Fibroblast of lung (primary cell): ENCODE results near the gene CPNE4. TPM values are rescaled to one million over a fixed set of nuclear protein-coding genes. Genes with fewer than 3 reads are reported as not detected.

ENCODE experiments used
- DNase-seq, 2 donors: peaks; one replicate each; pipeline versions ENCODE4 v3.0.0 to v3.0.0-alpha.2; 2010; ENCODE audit warnings: low read depth in 2 of 2
- H2AFZ ChIP-seq: 2 replicates; pipeline ENCODE4 v1.5.1; 2012; ENCODE audit warnings: low read length, control low read depth, inconsistent platforms
- H3K27ac ChIP-seq: 2 replicates; pipeline ENCODE4 v1.5.1; 2011; ENCODE audit warnings: low read length, control low read depth; ENCODE audit not compliant: insufficient read depth
- H3K27me3 ChIP-seq: 2 replicates; pipeline ENCODE4 v1.5.1; 2011; ENCODE audit warnings: mild to moderate bottlenecking, low read length; ENCODE audit not compliant: control insufficient read depth, insufficient read depth
- H3K36me3 ChIP-seq: 2 replicates; pipeline ENCODE4 v1.5.1; 2011; ENCODE audit warnings: low read length; ENCODE audit not compliant: control insufficient read depth, insufficient read depth
- H3K4me1 ChIP-seq: 2 replicates; pipeline ENCODE4 v1.5.1; 2011; ENCODE audit warnings: low read length; ENCODE audit not compliant: control insufficient read depth, insufficient read depth; ENCODE audit errors: extremely low read depth
- H3K4me2 ChIP-seq: 2 replicates; pipeline ENCODE4 v1.5.1; 2011; ENCODE audit warnings: low read length, control low read depth; ENCODE audit not compliant: insufficient read depth; ENCODE audit errors: extremely low read depth
- H3K4me3 ChIP-seq, 4 experiments: fragments of 200-600 bp in 1 of 4; sonication (generic) in 1 of 4; replicated peaks in 1 of 4; 2 replicates each; pipeline ENCODE4 v1.5.1; 2011 to 2016; ENCODE audit warnings: low read length in 4 of 4, low read depth in 3 of 4, mild to moderate bottlenecking in 3 of 4, control low read depth in 2 of 4, inconsistent platforms in 1 of 4, mixed read lengths in 1 of 4; ENCODE audit not compliant: insufficient read depth in 1 of 4; ENCODE audit errors: control extremely low read depth in 1 of 4
- H3K79me2 ChIP-seq: 2 replicates; pipeline ENCODE4 v1.5.1; 2012; ENCODE audit warnings: mild to moderate bottlenecking, low read length, inconsistent platforms; ENCODE audit not compliant: control insufficient read depth, insufficient read depth
- H3K9ac ChIP-seq: 2 replicates; pipeline ENCODE4 v1.5.1; 2011; ENCODE audit warnings: mild to moderate bottlenecking, low read length, control low read depth; ENCODE audit not compliant: insufficient read depth
- H3K9me3 ChIP-seq: 2 replicates; pipeline ENCODE4 v1.5.1; 2012; ENCODE audit warnings: low read depth, low read length; ENCODE audit not compliant: control insufficient read depth, insufficient read depth
- H4K20me1 ChIP-seq: 2 replicates; pipeline ENCODE4 v1.5.1; 2011; ENCODE audit warnings: low read length; ENCODE audit not compliant: control insufficient read depth, insufficient read depth; ENCODE audit errors: extremely low read depth
- CTCF ChIP-seq, 2 donors: IDR thresholded peaks in 1 of 2; conservative IDR thresholded peaks in 1 of 2; 1 replicate in 1 of 2; 2 replicates in 1 of 2; pipeline ENCODE4 v1.5.1; 2011 to 2012; ENCODE audit warnings: low read length in 2 of 2, control low read depth in 1 of 2, inconsistent platforms in 1 of 2, low read depth in 1 of 2, mild to moderate bottlenecking in 1 of 2
- EZH2 ChIP-seq: IDR thresholded peaks from 2 replicates; pipeline ENCODE4 v1.5.1; 2012; ENCODE audit warnings: low read length, control low read depth, mild to moderate bottlenecking; ENCODE audit errors: missing control alignments
- polyA plus RNA-seq, 2 donors: library from polyadenylated mRNA; depleted of rRNA in 1 of 2; stranded (reverse) in 1 of 2; unstranded in 1 of 2; fragments of >200 nt; gene quantifications; 2 replicates each; pipeline ENCODE4 v1.2.1, GENCODE V29; 2011 to 2012; ENCODE audit warnings: missing spikeins in 1 of 2
- total RNA-seq: library from RNA; depleted of rRNA; stranded (reverse); fragments of >200 nt; gene quantifications from 2 replicates; pipeline ENCODE4 v1.2.1, GENCODE V29; 2014

Gene CPNE4
- total and polyA plus RNA-seq, 2 donors (not counting 1 experiment from before 2014, with no cell fraction given), result 0.17 TPM; not detected in 1

GRCh38 chr3:131835906-131836305, 198.9 kb downstream of the CPNE4 start:
- Histone ChIP-seq H3K27ac (no peak overlapping the region), H3K4me3 (no peak overlapping the region), H3K79me2 (no peaks in the 10 kb centered on the region), H2AFZ (no peak overlapping the region), H3K36me3 (no peaks in the 10 kb centered on the region), H3K4me2 (no peak overlapping the region), H3K9me3 (no peaks in the 10 kb centered on the region), H3K9ac (no peak overlapping the region), H3K4me1 (no peaks in the 10 kb centered on the region), H3K27me3 (no peaks in the 10 kb centered on the region), H4K20me1 (no peaks in the 10 kb centered on the region)
- TF ChIP-seq CTCF (conservative IDR thresholded peaks at IDR 0.05 in 1 of 2, IDR thresholded peaks at IDR 0.05 in 1 of 2; ENCODE audit: low read depth in 1 of 2, low read length in 2 of 2) (no peak), EZH2 (no peak)
- no peak for DNase-seq

GRCh38 chr3:131831608-131832007, 203.2 kb downstream of the CPNE4 start:
- Histone ChIP-seq H2AFZ (no peak overlapping the region), H3K27me3 (no peaks in the 10 kb centered on the region), H3K79me2 (no peaks in the 10 kb centered on the region), H3K36me3 (no peaks in the 10 kb centered on the region), H3K4me3 (no peak overlapping the region), H3K9ac (no peak overlapping the region), H3K4me1 (no peaks in the 10 kb centered on the region), H3K9me3 (no peaks in the 10 kb centered on the region), H3K27ac (no peak overlapping the region), H3K4me2 (no peak overlapping the region), H4K20me1 (no peaks in the 10 kb centered on the region)
- no peak for TF ChIP-seq CTCF (conservative IDR thresholded peaks at IDR 0.05 in 1 of 2, IDR thresholded peaks at IDR 0.05 in 1 of 2; ENCODE audit: low read depth in 1 of 2, low read length in 2 of 2)
- no peak for TF ChIP-seq EZH2
- DNase-seq, result no peak

- no peaks in the 10 kb centered on the region for H3K36me3 ChIP-seq
- no peak overlapping the region for H3K4me2 ChIP-seq
- no peak for DNase-seq
- H4K20me1 ChIP-seq, result no peaks in the 10 kb centered on the region
- H3K9me3 ChIP-seq, result no peaks in the 10 kb centered on the region
- H3K9ac ChIP-seq, result no peak overlapping the region
- no peaks in the 10 kb centered on the region for H3K4me1 ChIP-seq
- no peak overlapping the region for H3K4me3 ChIP-seq
- no peak for TF ChIP-seq CTCF (conservative IDR thresholded peaks at IDR 0.05 in 1 of 2, IDR thresholded peaks at IDR 0.05 in 1 of 2; ENCODE audit: low read depth in 1 of 2, low read length in 2 of 2)
- TF ChIP-seq EZH2, result no peak
- H3K79me2 ChIP-seq, result no peaks in the 10 kb centered on the region
- H3K27me3 ChIP-seq, result no peaks in the 10 kb centered on the region
- no peak overlapping the region for H2AFZ ChIP-seq
- H3K27ac ChIP-seq, result no peak overlapping the region
These were observed 213.5 kb downstream of the CPNE4 start for GRCh38 chr3:131821191-131821762.
